Testis (tissue), 3 donors: ENCODE results near the gene DNAJC7. TPM values are rescaled to one million over a fixed set of nuclear protein-coding genes. Genes with fewer than 3 reads are reported as not detected.

ENCODE experiments used
- DNase-seq: peaks from one replicate; pipeline ENCODE4 v3.0.0-alpha.2; 2019
- H3K27ac ChIP-seq, 2 donors: fragments of 200-600 bp; sonication (generic); one replicate each; pipeline ENCODE4 v1.5.1; 2019
- H3K27me3 ChIP-seq: fragments of 200-600 bp; sonication (generic); one replicate; pipeline ENCODE4 v1.5.1; 2019
- H3K36me3 ChIP-seq: fragments of 200-600 bp; sonication (generic); one replicate; pipeline ENCODE4 v1.5.1; 2017; ENCODE audit warnings: low read depth; ENCODE audit errors: missing control alignments
- H3K4me1 ChIP-seq: fragments of 200-600 bp; sonication (generic); one replicate; pipeline ENCODE4 v1.5.1; 2019
- H3K4me3 ChIP-seq, 2 donors: fragments of 200-600 bp; sonication (generic); one replicate each; pipeline ENCODE4 v1.5.1; 2017 to 2019
- H3K9me3 ChIP-seq: fragments of 200-600 bp; sonication (generic); one replicate; pipeline ENCODE4 v1.5.1; 2017
- POLR2A ChIP-seq: fragments of 450-650 bp; IDR thresholded peaks from one replicate; pipeline ENCODE4 v1.6.1; 2017; ENCODE audit warnings: antibody characterized with exemption, mild to moderate bottlenecking, moderate library complexity
- WGBS, 2 donors: methylation state at CpG; one replicate each; pipeline ENCODE4 v1.1.5; 2018; 5-methylcytosine and 5-hydroxymethylcytosine counted together
- intact Hi-C: fragments of 100-400 bp; cut with DNase I; formaldehyde crosslinking; loops from one replicate; pipeline ENCODE4 v1.15.1; 2023; ENCODE audit warnings: low total_unique reads
- polyA plus RNA-seq: library from polyadenylated mRNA; stranded (reverse); fragments of 350-450 nt; fragmentation: Illumina TruSeq; extraction: RNeasy Lipid Tissue Mini Kit (QIAGEN cat#74804); gene quantifications from one replicate; pipeline ENCODE4 v1.2.3, GENCODE V29; 2014; ENCODE audit warnings: low read depth, low replicate concordance; ENCODE audit not compliant: insufficient read depth
- total RNA-seq, 2 donors: library from RNA; depleted of rRNA; stranded (reverse); fragments of >200 nt; gene quantifications; one replicate each; pipeline ENCODE4 v1.2.3, GENCODE V29; 2016
- TF ChIP-seq, protein P1 (sequence below), 3 experiments: fragments of 450-650 bp in 2 of 3; fragments of 200-600 bp in 1 of 3; sonication (generic) in 1 of 3; IDR thresholded peaks; one replicate each; pipeline ENCODE4 v1.5.1; 2016 to 2019; ENCODE audit warnings: antibody characterized with exemption in 3 of 3, mild to moderate bottlenecking in 2 of 3, moderate library complexity in 1 of 3

Gene DNAJC7
- total and polyA plus RNA-seq, 3 donors from 2014 or later: 81.1 to 94.3 (median 86.2) TPM

DNA sequence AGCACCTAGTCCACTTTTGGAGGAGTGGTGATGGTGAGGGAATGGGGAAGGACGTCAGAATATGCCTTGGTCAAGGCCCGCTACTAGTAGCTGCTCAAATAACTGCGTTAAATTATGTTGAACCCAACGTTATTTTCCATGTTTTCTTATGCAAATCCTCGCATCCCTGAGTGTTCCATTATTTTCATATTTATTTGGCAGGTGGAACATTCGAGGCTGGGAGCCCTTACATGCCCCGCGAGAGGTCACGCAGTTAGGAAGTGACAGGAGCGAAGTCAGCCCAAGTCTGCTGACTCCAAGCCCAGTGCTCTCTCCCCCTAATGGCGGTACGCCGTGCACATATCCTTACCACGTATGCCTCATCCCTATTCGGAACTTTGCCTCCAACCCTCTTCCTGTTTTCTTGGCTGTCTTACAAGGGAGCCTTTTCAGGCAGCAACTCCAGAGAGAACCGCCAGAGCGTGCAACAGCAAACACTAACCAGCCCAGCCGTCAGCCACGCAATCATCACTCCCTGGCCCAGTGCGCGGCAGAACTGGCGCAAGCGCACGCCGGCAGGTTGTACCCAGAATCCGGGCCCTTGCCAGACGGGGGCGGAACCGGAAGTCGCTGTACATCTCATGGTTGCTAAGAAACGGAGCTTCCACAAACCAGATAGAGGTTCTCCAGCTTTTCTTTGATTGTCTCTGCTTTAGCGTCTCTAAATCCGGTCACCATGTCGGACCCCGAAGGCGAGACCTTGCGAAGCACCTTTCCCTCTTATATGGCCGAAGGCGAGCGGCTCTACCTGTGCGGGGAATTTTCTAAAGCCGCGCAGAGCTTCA is 87.0 kb downstream of the DNAJC7 start, which contains the start of gene ODAD4:
TSS of gene ODAD4 (plus strand) at position 609 of the 824 bp plus-strand sequence. CDS start at position 716, 107 bp downstream.
- intact Hi-C loops: no loop called here
- DNase-seq: peak; percentile 97
- no peaks in the 10 kb centered on the region for H3K27me3 ChIP-seq
- no peaks in the 10 kb centered on the region for H3K9me3 ChIP-seq
- WGBS, 2 donors: 1 to 2% methylated on average over 35 to 43 of the region's 43 CpGs
- peaks cover 6% of the 10 kb centered on the region for H3K4me1 ChIP-seq
- peak within 1 kb of the TSS; percentile 52 to 61 for H3K4me3 ChIP-seq
- H3K36me3 ChIP-seq: no peaks in the 10 kb centered on the region
- H3K27ac ChIP-seq: peak within 1 kb of the TSS; percentile 31 to 85
- TF ChIP-seq, protein P1, sequence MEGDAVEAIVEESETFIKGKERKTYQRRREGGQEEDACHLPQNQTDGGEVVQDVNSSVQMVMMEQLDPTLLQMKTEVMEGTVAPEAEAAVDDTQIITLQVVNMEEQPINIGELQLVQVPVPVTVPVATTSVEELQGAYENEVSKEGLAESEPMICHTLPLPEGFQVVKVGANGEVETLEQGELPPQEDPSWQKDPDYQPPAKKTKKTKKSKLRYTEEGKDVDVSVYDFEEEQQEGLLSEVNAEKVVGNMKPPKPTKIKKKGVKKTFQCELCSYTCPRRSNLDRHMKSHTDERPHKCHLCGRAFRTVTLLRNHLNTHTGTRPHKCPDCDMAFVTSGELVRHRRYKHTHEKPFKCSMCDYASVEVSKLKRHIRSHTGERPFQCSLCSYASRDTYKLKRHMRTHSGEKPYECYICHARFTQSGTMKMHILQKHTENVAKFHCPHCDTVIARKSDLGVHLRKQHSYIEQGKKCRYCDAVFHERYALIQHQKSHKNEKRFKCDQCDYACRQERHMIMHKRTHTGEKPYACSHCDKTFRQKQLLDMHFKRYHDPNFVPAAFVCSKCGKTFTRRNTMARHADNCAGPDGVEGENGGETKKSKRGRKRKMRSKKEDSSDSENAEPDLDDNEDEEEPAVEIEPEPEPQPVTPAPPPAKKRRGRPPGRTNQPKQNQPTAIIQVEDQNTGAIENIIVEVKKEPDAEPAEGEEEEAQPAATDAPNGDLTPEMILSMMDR (IDR thresholded peaks at IDR 0.05): peak; percentile 34 to 61 (median 50)
- TF ChIP-seq POLR2A: no peak

DNA sequence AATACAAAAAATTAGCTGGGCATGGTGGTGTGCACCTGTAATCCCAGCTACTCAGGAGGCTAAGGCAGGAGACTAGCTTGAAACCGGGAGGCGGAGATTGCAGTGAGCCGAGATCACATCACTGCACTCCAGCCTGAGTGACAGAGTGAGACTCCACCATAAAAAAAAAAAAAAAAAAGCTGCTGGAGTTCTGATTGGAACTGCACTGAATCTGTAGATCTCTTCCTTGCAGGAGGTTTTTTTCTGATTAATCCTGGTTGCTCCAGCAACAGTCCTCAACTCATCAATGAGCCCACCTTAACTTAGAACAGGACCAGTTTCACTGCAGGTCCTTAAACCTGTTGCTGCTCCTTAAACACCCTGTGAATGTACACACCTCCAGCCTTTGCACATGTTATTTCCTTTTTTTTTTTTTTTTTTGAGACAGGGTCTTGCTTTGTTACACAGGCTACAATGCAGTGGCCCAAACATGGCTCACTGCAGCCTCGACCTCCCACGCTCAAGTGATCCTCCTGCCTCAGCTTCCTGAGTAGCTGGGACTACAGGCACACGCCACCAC is 88.5 kb downstream of the DNAJC7 start:
- intact Hi-C loops: no loop called here
- H3K4me3 ChIP-seq: no peak overlapping the region
- TF ChIP-seq, protein P1 (IDR thresholded peaks at IDR 0.05): no peak
- TF ChIP-seq POLR2A: no peak
- H3K4me1 ChIP-seq: peaks cover 6% of the 10 kb centered on the region
- no peaks in the 10 kb centered on the region for H3K36me3 ChIP-seq
- WGBS, 2 donors: 73 to 98% methylated on average over 4 to 6 of the region's 6 CpGs
- no peak overlapping the region for H3K27ac ChIP-seq
- no peaks in the 10 kb centered on the region for H3K9me3 ChIP-seq
- H3K27me3 ChIP-seq: no peaks in the 10 kb centered on the region
- no peak for DNase-seq

Other genes with a start within 250 kb of the DNAJC7 start
- gene JUP, start 230.7 kb downstream of the DNAJC7 start, total RNA-seq: 10 to 100 TPM; 36.8 to 38.9 TPM
- gene JUP, start 230.7 kb downstream of the DNAJC7 start, polyA plus RNA-seq: 22.5 TPM
- 10 to 100 TPM in 1 of 2 donors, 1 to 10 TPM in 1; 9.9 to 13.9 TPM for gene P3H4, start 205.5 kb downstream of the DNAJC7 start, total RNA-seq
- gene P3H4, start 205.5 kb downstream of the DNAJC7 start, polyA plus RNA-seq: 6.9 TPM
- gene FKBP10, start 204.4 kb downstream of the DNAJC7 start, total RNA-seq: 10 to 100 TPM; 31.4 to 36.5 TPM
- gene FKBP10, start 204.4 kb downstream of the DNAJC7 start, polyA plus RNA-seq: 37.8 TPM
- 10 to 100 TPM; 61.9 to 74.3 TPM for gene NT5C3B, start 181.2 kb downstream of the DNAJC7 start, total RNA-seq
- 214 TPM for gene NT5C3B, start 181.2 kb downstream of the DNAJC7 start, polyA plus RNA-seq
- gene KLHL10, start 179.6 kb downstream of the DNAJC7 start, total RNA-seq: 10 to 100 TPM; 31.8 to 76.3 TPM
- gene KLHL10, start 179.6 kb downstream of the DNAJC7 start, polyA plus RNA-seq: 130 TPM
- 10 to 100 TPM; 61.3 to 70.2 TPM for gene KLHL11, start 152.0 kb downstream of the DNAJC7 start, total RNA-seq
- gene KLHL11, start 152.0 kb downstream of the DNAJC7 start, polyA plus RNA-seq: 28.2 TPM
- gene ACLY, start 98.5 kb downstream of the DNAJC7 start, total RNA-seq: 10 to 100 TPM; 68.4 to 86.0 TPM
- gene ACLY, start 98.5 kb downstream of the DNAJC7 start, polyA plus RNA-seq: 83.0 TPM
- 10 to 100 TPM; 22.3 to 26.0 TPM for gene ODAD4, start 86.8 kb downstream of the DNAJC7 start, total RNA-seq
- gene ODAD4, start 86.8 kb downstream of the DNAJC7 start, polyA plus RNA-seq: 53.7 TPM
- 10 to 100 TPM; 74.3 to 89.7 TPM for gene CNP, start 50.6 kb downstream of the DNAJC7 start, total RNA-seq
- 40.8 TPM for gene CNP, start 50.6 kb downstream of the DNAJC7 start, polyA plus RNA-seq
- 100 to 1,000 TPM in 1 of 2 donors, 10 to 100 TPM in 1; 85.1 to 103 TPM for gene NKIRAS2, start 2.7 kb upstream of the DNAJC7 start, total RNA-seq
- gene NKIRAS2, start 2.7 kb upstream of the DNAJC7 start, polyA plus RNA-seq: 65.4 TPM
- gene C17orf113, start 33.2 kb upstream of the DNAJC7 start, total RNA-seq: 10 to 100 TPM in 1 of 2 donors, 1 to 10 TPM in 1; 7.7 to 11.3 TPM
- gene C17orf113, start 33.2 kb upstream of the DNAJC7 start, polyA plus RNA-seq: 2.8 TPM
- 10 to 100 TPM; 17.9 to 26.6 TPM for gene ZNF385C, start 81.0 kb upstream of the DNAJC7 start, total RNA-seq
- 21.4 TPM for gene ZNF385C, start 81.0 kb upstream of the DNAJC7 start, polyA plus RNA-seq
- gene DHX58, start 95.3 kb upstream of the DNAJC7 start, total RNA-seq: 10 to 100 TPM; 35.9 to 51.1 TPM
- gene DHX58, start 95.3 kb upstream of the DNAJC7 start, polyA plus RNA-seq: 56.3 TPM
- gene KAT2A, start 103.9 kb upstream of the DNAJC7 start, total RNA-seq: 100 to 1,000 TPM; 109 to 111 TPM
- gene KAT2A, start 103.9 kb upstream of the DNAJC7 start, polyA plus RNA-seq: 37.6 TPM
- gene HSPB9, start 105.4 kb upstream of the DNAJC7 start, total RNA-seq: 1 to 10 TPM; 6.9 to 9.8 TPM
- 12.9 TPM for gene HSPB9, start 105.4 kb upstream of the DNAJC7 start, polyA plus RNA-seq
- 100 to 1,000 TPM in 1 of 2 donors, 10 to 100 TPM in 1; 96.0 to 152 TPM for gene RAB5C, start 137.6 kb upstream of the DNAJC7 start, total RNA-seq
- gene RAB5C, start 137.6 kb upstream of the DNAJC7 start, polyA plus RNA-seq: 139 TPM
- under 1 TPM; 0.24 to 0.56 TPM for gene KCNH4, start 163.7 kb upstream of the DNAJC7 start, total RNA-seq
- gene KCNH4, start 163.7 kb upstream of the DNAJC7 start, polyA plus RNA-seq: 0.42 TPM
- gene HCRT, start 168.0 kb upstream of the DNAJC7 start, total RNA-seq: not detected
- not detected for gene HCRT, start 168.0 kb upstream of the DNAJC7 start, polyA plus RNA-seq
- gene GHDC, start 177.1 kb upstream of the DNAJC7 start, total RNA-seq: 10 to 100 TPM; 28.3 to 36.6 TPM
- 16.9 TPM for gene GHDC, start 177.1 kb upstream of the DNAJC7 start, polyA plus RNA-seq